Muscle layer of duodenum (tissue), 2 donors: Measurements from ENCODE around the gene POLD4.
A peak's percentile ranks its signal among the peaks of the same experiment; 100 is the strongest.

ENCODE experiments used
- H3K27ac ChIP-seq: one replicate; pipeline ENCODE4 v1.7.0; 2013; ENCODE audit warnings: mild to moderate bottlenecking, low read length
- H3K27me3 ChIP-seq: one replicate; pipeline ENCODE4 v1.7.0; 2013; ENCODE audit warnings: low read depth, mild to moderate bottlenecking, control low read depth, low read length
- H3K36me3 ChIP-seq, 2 donors: one replicate each; pipeline ENCODE4 v1.7.0; 2013; ENCODE audit warnings: low read length in 2 of 2, control low read depth in 1 of 2, mild to moderate bottlenecking in 1 of 2; ENCODE audit not compliant: insufficient read depth in 2 of 2, control insufficient read depth in 1 of 2
- H3K4me1 ChIP-seq, 2 donors: one replicate each; pipeline ENCODE4 v1.7.0; 2013; ENCODE audit warnings: low read length in 2 of 2, mild to moderate bottlenecking in 2 of 2, control low read depth in 1 of 2, moderate library complexity in 1 of 2; ENCODE audit not compliant: insufficient read depth in 2 of 2, control insufficient read depth in 1 of 2
- H3K4me3 ChIP-seq, 2 donors: one replicate each; pipeline ENCODE4 v1.7.0; 2013; ENCODE audit warnings: low read length in 2 of 2, low read depth in 1 of 2, mild to moderate bottlenecking in 1 of 2
- H3K9me3 ChIP-seq, 2 donors: one replicate each; pipeline ENCODE4 v1.7.0; 2013; ENCODE audit warnings: low read length in 2 of 2, control low read depth in 1 of 2, mild to moderate bottlenecking in 1 of 2; ENCODE audit not compliant: control insufficient read depth in 1 of 2
- donor health status: healthy.

POLD4 gene

GRCh38 chr11:67356387-67356863, 3.1 kb upstream of the POLD4 start:
- no peak overlapping the region for H3K4me3 ChIP-seq
- H3K9me3 ChIP-seq: no peaks in the 10 kb centered on the region
- peak overlapping the region; percentile 99 for H3K27ac ChIP-seq
- H3K27me3 ChIP-seq: no peaks in the 10 kb centered on the region
- peaks cover 29 to 40% of the 10 kb centered on the region in 2 donors for H3K4me1 ChIP-seq
- H3K36me3 ChIP-seq: peaks cover 2 to 11% of the 10 kb centered on the region in 2 donors

- no peak overlapping the region for H3K4me3 ChIP-seq
- peak overlapping the region; percentile 99 for H3K27ac ChIP-seq
- no peaks in the 10 kb centered on the region for H3K9me3 ChIP-seq
- no peaks in the 10 kb centered on the region for H3K27me3 ChIP-seq
- peaks cover 3 to 11% of the 10 kb centered on the region in 2 donors for H3K36me3 ChIP-seq
- H3K4me1 ChIP-seq: peaks cover 32 to 42% of the 10 kb centered on the region in 2 donors
Observed at GRCh38 chr11:67355794-67356386, 2.5 kb upstream of the POLD4 start.

DNA sequence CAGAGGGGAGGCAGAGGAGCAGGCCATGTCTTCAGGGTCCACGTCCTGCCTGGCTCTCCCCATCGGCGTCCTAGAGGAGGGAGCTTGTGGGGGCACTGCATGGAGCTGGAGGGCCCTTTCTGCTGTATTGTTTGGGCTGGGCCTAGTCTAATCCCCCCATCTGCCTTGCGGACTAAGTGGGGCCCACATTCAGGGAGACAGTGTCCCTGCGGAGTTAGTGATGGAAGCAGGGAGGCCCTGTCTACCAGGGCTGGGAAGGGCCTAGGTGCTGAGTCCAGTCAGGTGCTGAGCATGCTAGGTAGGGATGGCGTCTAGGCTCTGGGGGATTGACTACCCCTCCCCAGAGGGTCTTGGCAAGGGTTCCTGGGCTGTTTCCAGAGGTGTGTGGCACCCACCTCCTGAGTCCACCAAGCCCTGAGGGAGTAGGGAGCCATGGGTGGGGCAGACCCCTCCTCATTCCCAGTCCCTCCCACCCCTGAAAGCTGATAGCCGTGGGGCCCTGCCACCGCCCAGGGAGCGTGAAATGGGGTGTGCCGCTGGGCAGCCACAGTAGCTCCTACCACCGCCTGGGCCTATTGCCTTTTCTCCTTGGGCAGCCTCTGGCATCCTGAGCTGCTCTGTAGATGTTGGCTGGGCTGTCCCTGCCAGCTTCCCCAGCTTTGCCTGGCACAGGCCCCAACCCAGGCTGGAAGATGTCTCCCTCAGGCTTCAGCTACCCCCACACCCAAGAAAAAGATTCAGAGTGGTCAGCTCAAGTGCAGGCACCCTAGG, 1.9 kb upstream of the POLD4 start:
- peak overlapping the region in 1 of 2 donors; percentile 80 for H3K4me3 ChIP-seq
- peak overlapping the region; percentile 99 for H3K27ac ChIP-seq
- H3K9me3 ChIP-seq: no peaks in the 10 kb centered on the region
- H3K4me1 ChIP-seq: peaks cover 32 to 42% of the 10 kb centered on the region in 2 donors
- H3K27me3 ChIP-seq: no peaks in the 10 kb centered on the region
- H3K36me3 ChIP-seq: peaks cover 3 to 11% of the 10 kb centered on the region in 2 donors

- Histone ChIP-seq H3K27me3 (no peaks in the 10 kb centered on the region), H3K9me3 (no peaks in the 10 kb centered on the region), H3K27ac (peak overlapping the region; percentile 99), H3K4me3 (peak overlapping the region; percentile 80 to 81), H3K4me1 (peaks cover 32 to 42% of the 10 kb centered on the region in 2 donors), H3K36me3 (peaks cover 3 to 11% of the 10 kb centered on the region in 2 donors)
Observed at GRCh38 chr11:67354075-67355022, 1.0 kb upstream of the POLD4 start.

GRCh38 chr11:67352546-67353316, 615 bp downstream of the POLD4 start:
- Histone ChIP-seq H3K27me3 (no peaks in the 10 kb centered on the region), H3K36me3 (peaks cover 3 to 11% of the 10 kb centered on the region in 2 donors), H3K4me3 (peak overlapping the region; percentile 80 to 81), H3K4me1 (peaks cover 32 to 36% of the 10 kb centered on the region in 2 donors), H3K9me3 (no peaks in the 10 kb centered on the region), H3K27ac (peak overlapping the region; percentile 99)

GRCh38 chr11:67351275-67352005, 1.9 kb downstream of the POLD4 start:
- Histone ChIP-seq H3K36me3 (peaks cover 3 to 11% of the 10 kb centered on the region in 2 donors), H3K4me1 (peaks cover 26 to 32% of the 10 kb centered on the region in 2 donors), H3K9me3 (no peaks in the 10 kb centered on the region), H3K27ac (peak overlapping the region; percentile 81), H3K27me3 (no peaks in the 10 kb centered on the region), H3K4me3 (no peak overlapping the region)

- no peaks in the 10 kb centered on the region for H3K27me3 ChIP-seq
- H3K4me3 ChIP-seq: no peak overlapping the region
- H3K36me3 ChIP-seq: peaks cover 3 to 11% of the 10 kb centered on the region in 2 donors
- H3K9me3 ChIP-seq: no peaks in the 10 kb centered on the region
- H3K4me1 ChIP-seq: peaks cover 21 to 22% of the 10 kb centered on the region in 2 donors
- no peak overlapping the region for H3K27ac ChIP-seq
Observed at GRCh38 chr11:67349928-67350465, 3.3 kb downstream of the POLD4 start.

GRCh38 chr11:67349457-67349856, 3.9 kb downstream of the POLD4 start:
- H3K4me1 ChIP-seq: peaks cover 16 to 17% of the 10 kb centered on the region in 2 donors
- no peaks in the 10 kb centered on the region for H3K9me3 ChIP-seq

DNA sequence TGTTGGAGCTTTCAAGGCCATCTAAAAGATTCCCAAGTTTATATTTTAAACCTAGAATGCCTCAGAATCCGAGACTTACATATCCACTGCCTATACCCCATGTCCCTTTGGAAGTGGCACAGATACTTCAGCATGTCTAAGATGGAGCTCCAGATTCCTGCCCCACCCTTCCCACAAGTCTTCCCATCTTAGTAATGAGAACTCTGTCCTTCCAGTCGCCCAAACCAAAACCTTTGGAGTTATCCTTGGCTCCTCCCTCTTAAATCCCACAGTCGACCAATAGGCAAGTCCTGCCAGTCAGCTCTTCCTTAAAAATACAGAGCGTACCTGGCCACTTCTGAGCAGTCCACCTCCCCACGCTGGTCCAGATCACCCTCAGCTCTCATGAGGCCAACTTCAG, 4.3 kb downstream of the POLD4 start:
- H3K4me1 ChIP-seq: peaks cover 11 to 13% of the 10 kb centered on the region in 2 donors
- no peak overlapping the region for H3K27ac ChIP-seq
- H3K9me3 ChIP-seq: no peaks in the 10 kb centered on the region
- no peak overlapping the region for H3K4me3 ChIP-seq
- H3K27me3 ChIP-seq: no peaks in the 10 kb centered on the region
- peaks cover 3 to 8% of the 10 kb centered on the region in 2 donors for H3K36me3 ChIP-seq

More at GRCh38 chr11:67349457-67349856, 3.9 kb downstream of the POLD4 start:
- H3K36me3 ChIP-seq: peaks cover 3 to 11% of the 10 kb centered on the region in 2 donors
- H3K27me3 ChIP-seq: no peaks in the 10 kb centered on the region
- H3K4me3 ChIP-seq: no peak overlapping the region
- no peak overlapping the region for H3K27ac ChIP-seq
